GM12878 (cell line): ENCODE measurements around the gene HMGCL. TPM values are rescaled to one million over a fixed set of nuclear protein-coding genes. Genes with fewer than 3 reads are reported as not detected.

Experiments
- ATAC-seq: fragments of 200-7000 bp; cut with Tn5 transposase; 3 replicates; pipeline ENCODE4 v1.9.1; 2020; ENCODE audit warnings: mild to moderate bottlenecking, moderate library complexity
- BruUV-seq: library from RNA; stranded (reverse); fragments of 400-500 nt; replicated peaks from 2 replicates; lab custom pipeline; 2021; lab: Mats Ljungman, UMichigan
- CTCF ChIA-PET: fragments of 300-600 bp; sonication (Branson Sonifier 250); formaldehyde crosslinking; extraction: SDS; loops from one replicate; lab custom pipeline; 2021; ENCODE audit warnings: inconsistent platforms; lab: Yijun Ruan, JAX
- POLR2A ChIA-PET: fragments of 350-600 bp; formaldehyde crosslinking; extraction: SDS; loops from one replicate; lab custom pipeline; 2021; ENCODE audit warnings: inconsistent platforms; lab: Charles Lee
- RAD21 ChIA-PET: fragments of 300-600 bp; sonication (Branson Sonifier 250); formaldehyde crosslinking; loops from one replicate; lab custom pipeline; 2023; ENCODE audit warnings: antibody characterized with exemption; ENCODE audit not compliant: unreplicated experiment; lab: Charles Lee
- SMC1A ChIA-PET: fragments of 300-600 bp; sonication (Branson Sonifier 250); formaldehyde crosslinking; loops from one replicate; lab custom pipeline; 2023; ENCODE audit not compliant: unreplicated experiment, uncharacterized antibody; lab: Charles Lee
- DNase-seq: peaks from one replicate; pipeline ENCODE4 v3.0.0-alpha.2; 2011; ENCODE audit warnings: low read depth, low spot score
- FAIRE-seq: peaks from 3 replicates; lab custom pipeline; 2011; peaks lifted over from hg19 to GRCh38; lab: Jason Lieb, UNC
- H2AFZ ChIP-seq: 2 replicates; pipeline ENCODE4 v1.6.0; 2011; ENCODE audit warnings: low read depth, low read length, control low read depth; ENCODE audit not compliant: control insufficient read depth
- H3K27ac ChIP-seq: 2 replicates; pipeline ENCODE4 v1.5.1; 2011; ENCODE audit warnings: control low read depth; ENCODE audit not compliant: control insufficient read depth, insufficient read depth
- H3K27me3 ChIP-seq, 2 experiments: replicated peaks in 1 of 2; 2 replicates each; pipeline versions ENCODE4 v1.6.0 to v1.6.1; 2011; ENCODE audit warnings: low read length in 1 of 2; ENCODE audit not compliant: control insufficient read depth in 2 of 2, insufficient read depth in 2 of 2
- H3K36me3 ChIP-seq, 2 experiments: 2 replicates each; pipeline ENCODE4 v1.5.1; 2011; ENCODE audit warnings: low read length in 1 of 2; ENCODE audit not compliant: control insufficient read depth in 2 of 2, insufficient read depth in 2 of 2
- H3K4me1 ChIP-seq: 2 replicates; pipeline ENCODE4 v1.6.1; 2011; ENCODE audit warnings: mild to moderate bottlenecking, low read length, moderate library complexity, mixed read lengths; ENCODE audit not compliant: control insufficient read depth, insufficient read depth
- H3K4me2 ChIP-seq: 2 replicates; pipeline ENCODE4 v1.6.0; 2011; ENCODE audit warnings: control low read depth; ENCODE audit not compliant: control insufficient read depth, insufficient read depth
- H3K4me3 ChIP-seq: fragments of 200-600 bp; sonication (generic); 2 replicates; pipeline ENCODE4 v1.5.1; 2016
- H3K79me2 ChIP-seq: 2 replicates; pipeline ENCODE4 v1.6.0; 2011; ENCODE audit warnings: low read length; ENCODE audit not compliant: control insufficient read depth, insufficient read depth
- H3K9ac ChIP-seq: 2 replicates; pipeline ENCODE4 v1.8.0; 2011; ENCODE audit warnings: low read length, control low read depth, mixed read lengths; ENCODE audit not compliant: control insufficient read depth, insufficient read depth
- H3K9me3 ChIP-seq: replicated peaks from 3 replicates; pipeline ENCODE4 v1.5.1; 2011; ENCODE audit warnings: mild to moderate bottlenecking, low read length; ENCODE audit not compliant: control insufficient read depth, insufficient read depth
- H4K20me1 ChIP-seq: 2 replicates; pipeline ENCODE4 v1.6.0; 2011; ENCODE audit not compliant: control insufficient read depth, insufficient read depth
- BRCA1 ChIP-seq: IDR thresholded peaks from 2 replicates; pipeline ENCODE4 v1.6.1; 2011; ENCODE audit warnings: low read depth, low read length, improper control_type of control experiment
- CHD1 ChIP-seq: IDR thresholded peaks from 2 replicates; pipeline ENCODE4 v1.6.1; 2012; ENCODE audit warnings: low read depth, low read length, improper control_type of control experiment
- ESRRA ChIP-seq: IDR thresholded peaks from 2 replicates; pipeline ENCODE4 v1.6.1; 2012; ENCODE audit warnings: mild to moderate bottlenecking, low read length, improper control_type of control experiment
- IKZF2 ChIP-seq, 2 experiments: fragments of 450-650 bp; IDR thresholded peaks; 2 replicates each; pipeline ENCODE4 v1.6.1; 2017; ENCODE audit warnings: mild to moderate bottlenecking in 2 of 2, moderate library complexity in 2 of 2
- MYB ChIP-seq: fragments of 150-350 bp; IDR thresholded peaks from 2 replicates; pipeline ENCODE4 v1.6.1; 2014; ENCODE audit warnings: mild to moderate bottlenecking, low read depth, low read length, borderline replicate concordance
- PKNOX1 ChIP-seq: fragments of 450-650 bp; IDR thresholded peaks from 2 replicates; pipeline ENCODE4 v1.6.1; 2016; ENCODE audit warnings: mild to moderate bottlenecking
- RELB ChIP-seq: fragments of 450-650 bp; IDR thresholded peaks from 2 replicates; pipeline ENCODE4 v1.6.1; 2017; ENCODE audit warnings: low read depth, mild to moderate bottlenecking, moderate library complexity
- SMAD1 ChIP-seq: fragments of 450-650 bp; IDR thresholded peaks from 2 replicates; pipeline ENCODE4 v1.6.1; 2018; ENCODE audit warnings: mild to moderate bottlenecking, low read depth; ENCODE audit not compliant: partially characterized antibody
- SMARCA5 ChIP-seq: fragments of 450-650 bp; IDR thresholded peaks from 2 replicates; pipeline ENCODE4 v1.6.1; 2017; ENCODE audit warnings: mild to moderate bottlenecking
- SMC3 ChIP-seq: IDR thresholded peaks from 2 replicates; pipeline ENCODE4 v1.6.1; 2011; ENCODE audit warnings: low read length, improper control_type of control experiment, borderline replicate concordance
- ZBED1 ChIP-seq: IDR thresholded peaks from 2 replicates; pipeline ENCODE4 v1.6.1; 2016; ENCODE audit warnings: borderline replicate concordance
- ZNF687 ChIP-seq: fragments of 450-650 bp; IDR thresholded peaks from 2 replicates; pipeline ENCODE4 v1.6.1; 2017; ENCODE audit warnings: mild to moderate bottlenecking, moderate library complexity
- WGBS: methylation state at CpG from one replicate; pipeline ENCODE4 v1.1.6; 2016; ENCODE audit warnings: low lambda C conversion rate; ENCODE audit not compliant: insufficient replicate concordance, insufficient coverage; ENCODE audit errors: missing lambda C conversion rate; 5-methylcytosine and 5-hydroxymethylcytosine counted together
- in situ Hi-C: fragments of 300-500 bp; cut with MboI; formaldehyde crosslinking; loops from 9 replicates; pipeline ENCODE4 v1.14.3; 2018; ENCODE audit warnings: mixed read lengths
- intact Hi-C: fragments of 100-400 bp; cut with micrococcal nuclease; formaldehyde crosslinking; loops from one replicate; pipeline ENCODE4 v1.14.2; 2022; ENCODE audit not compliant: unreplicated experiment
- polyA plus RNA-seq, 11 experiments: library from polyadenylated mRNA; depleted of rRNA in 4 of 11; unstranded in 6 of 11; stranded (reverse) in 5 of 11; fragments of >200 nt; fragmentation: Nextera tagmentation in 4 of 11; fragmentation: Illumina TruSeq in 1 of 11; extraction: Ambion mirVana in 4 of 11; extraction: Trizol in 1 of 11; gene quantifications; 1 replicate in 1 of 11; 2 replicates in 10 of 11; pipeline versions ENCODE4 v1.2.1 to v1.2.3, GENCODE V29; 2011 to 2016; ENCODE audit warnings: inconsistent platforms in 2 of 11, missing spikeins in 2 of 11, low read depth in 1 of 11
- total RNA-seq, 4 experiments: library from RNA; depleted of rRNA in 3 of 4; stranded (reverse); fragments of >200 nt in 3 of 4; fragmentation: Illumina TruSeq in 1 of 4; extraction: Trizol in 1 of 4; gene quantifications; 2 replicates each; pipeline versions ENCODE4 v1.2.1 to v1.2.3, GENCODE V29; 2013 to 2021

Gene HMGCL
- total and polyA plus RNA-seq, 10 of the 15 experiments (the other 5 are each of a cell fraction or from before 2014, with no cell fraction given), result 29.4 to 127 (median 36.4) TPM

DNA sequence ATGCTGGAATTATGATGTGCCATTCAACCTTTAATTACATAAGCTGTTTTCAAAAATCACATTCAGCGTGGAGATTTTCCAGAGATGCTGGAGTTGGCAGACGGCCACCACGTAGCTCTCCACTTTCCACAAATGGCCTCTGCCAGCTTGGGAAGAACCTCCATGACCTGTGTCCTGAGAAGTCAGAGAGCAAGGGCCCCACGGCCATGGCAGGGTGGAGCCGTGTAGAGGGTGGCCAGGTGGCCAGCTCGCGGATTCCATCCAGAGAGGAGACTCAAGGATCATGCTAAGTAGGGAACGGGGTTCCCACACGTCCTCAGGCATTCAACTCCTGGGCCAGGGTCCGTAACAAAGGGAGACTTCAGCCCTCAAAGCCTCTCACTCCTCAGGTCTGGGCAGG lies 23.4 kb downstream of the HMGCL start:
- Histone ChIP-seq H3K4me1 (peaks cover 9% of the 10 kb centered on the region), H4K20me1 (no peaks in the 10 kb centered on the region), H3K4me3 (0 out of 2 replicates have a peak overlapping the region, but pooled peaks have one; percentile 71), H3K4me2 (no peak overlapping the region), H3K27me3 (no peaks in the 10 kb centered on the region), H3K9ac (no peak overlapping the region), H3K27ac (no peak overlapping the region), H3K36me3 (peaks cover 3 to 4% of the 10 kb centered on the region in 2 experiments; a peak in 3 of 4 replicates), H2AFZ (no peak overlapping the region), H3K79me2 (peaks cover 10% of the 10 kb centered on the region), H3K9me3 (no peaks in the 10 kb centered on the region)
- in situ Hi-C loops, result loop anchor here (10.0 kb wide), 1 partner anchor 63 kb away; the partner anchor contains the start of gene FUCA1
- ChIA-PET POLR2A (interaction anchor here (0.5 to 3.0 kb wide), 6 partner anchors 10 to 343 kb away, joined by 3 to 19 read pairs (median 4); partner anchors contain the start of genes HMGCL and PITHD1), CTCF (interaction anchor here (0.8 to 7.5 kb wide), 9 partner anchors 9 to 115 kb away, joined by 3 to 63 read pairs (median 6); partner anchors contain the start of genes CNR2, HMGCL and LYPLA2), SMC1A (interaction anchor here (1.3 to 3.5 kb wide), 6 partner anchors 8 to 114 kb away, joined by 4 to 16 read pairs (median 8); partner anchors contain the start of gene PITHD1), RAD21 (interaction anchor here (1.7 to 3.3 kb wide), 4 partner anchors 22 to 114 kb away, joined by 6 to 15 read pairs (median 8); partner anchors contain the start of gene PITHD1)
- intact Hi-C loops, result no loop called here
- no TSS peak for BruUV-seq
- no peak for FAIRE-seq
- TF ChIP-seq IKZF2 (IDR thresholded peaks at IDR 0.05), result no peak
- no peak for TF ChIP-seq ZNF687
- no peak for TF ChIP-seq RELB
- no peak for TF ChIP-seq PKNOX1
- TF ChIP-seq CHD1, result no peak
- TF ChIP-seq MYB, result no peak
- TF ChIP-seq SMAD1, result no peak
- TF ChIP-seq ESRRA, result no peak
- no peak for TF ChIP-seq SMARCA5
- TF ChIP-seq BRCA1, result no peak
- TF ChIP-seq ZBED1, result no peak
- no peak for TF ChIP-seq SMC3
- 78% methylated on average over 10 of the region's 10 CpGs for WGBS
- no peak for DNase-seq
- no peak for ATAC-seq
